ENCODE data around the gene AGMO. TPM values are rescaled to one million over a fixed set of nuclear protein-coding genes. Genes with fewer than 3 reads are reported as not detected.

Gene AGMO
- polyA plus RNA-seq, 1 donor from 2014 or later, result not detected

DNA sequence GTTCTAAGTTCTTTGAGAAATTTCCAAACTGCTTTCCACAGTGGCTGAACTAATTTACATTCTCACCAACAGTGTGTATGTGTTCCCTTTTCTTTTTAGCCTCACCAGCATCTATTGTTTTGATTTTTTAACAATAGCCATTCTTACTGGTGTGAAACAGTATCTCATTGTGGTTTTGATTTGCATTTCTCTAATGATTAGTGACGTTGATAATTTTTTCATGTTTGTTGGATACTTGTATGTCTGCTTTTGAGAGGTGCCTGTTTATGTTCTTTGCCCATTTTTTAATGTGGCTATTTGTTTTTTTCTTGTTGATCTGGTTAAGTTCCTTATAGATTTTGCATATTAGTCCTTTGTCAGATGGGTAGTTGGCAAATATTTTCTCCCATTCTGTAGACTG is 191.4 kb downstream of the AGMO start:
- H3K9ac ChIP-seq (ENCODE audit: low read length), result no peak overlapping the region
- no peak overlapping the region for H3K27ac ChIP-seq (ENCODE audit: low read length)
- H3K27me3 ChIP-seq (ENCODE audit: insufficient read depth, low read depth, low read length), result no peaks in the 10 kb centered on the region
- H3K9me2 ChIP-seq (ENCODE audit: insufficient read depth, low read length), result no peaks in the 10 kb centered on the region
- H4K20me1 ChIP-seq (ENCODE audit: insufficient read depth), result no peaks in the 10 kb centered on the region
- no peaks in the 10 kb centered on the region for H3F3A ChIP-seq (ENCODE audit: insufficient read depth, low read length, poor library complexity, severe bottlenecking)
- no peaks in the 10 kb centered on the region for H3K9me3 ChIP-seq (ENCODE audit: low read length)
- no peak overlapping the region for H3K4me3 ChIP-seq (ENCODE audit: low read length)
- no peak for TF ChIP-seq EZH2 (IDR thresholded peaks at IDR 0.05; ENCODE audit: borderline replicate concordance, insufficient read depth, low read length, poor library complexity, severe bottlenecking)
- TF ChIP-seq MXI1 (conservative IDR thresholded peaks at IDR 0.05; ENCODE audit: poor library complexity, severe bottlenecking), result no peak
- TF ChIP-seq SMC3 (conservative IDR thresholded peaks at IDR 0.05; ENCODE audit: poor library complexity), result no peak
- no peak for TF ChIP-seq EP300 (conservative IDR thresholded peaks at IDR 0.05; ENCODE audit: poor library complexity, severe bottlenecking)
- TF ChIP-seq, protein P1, sequence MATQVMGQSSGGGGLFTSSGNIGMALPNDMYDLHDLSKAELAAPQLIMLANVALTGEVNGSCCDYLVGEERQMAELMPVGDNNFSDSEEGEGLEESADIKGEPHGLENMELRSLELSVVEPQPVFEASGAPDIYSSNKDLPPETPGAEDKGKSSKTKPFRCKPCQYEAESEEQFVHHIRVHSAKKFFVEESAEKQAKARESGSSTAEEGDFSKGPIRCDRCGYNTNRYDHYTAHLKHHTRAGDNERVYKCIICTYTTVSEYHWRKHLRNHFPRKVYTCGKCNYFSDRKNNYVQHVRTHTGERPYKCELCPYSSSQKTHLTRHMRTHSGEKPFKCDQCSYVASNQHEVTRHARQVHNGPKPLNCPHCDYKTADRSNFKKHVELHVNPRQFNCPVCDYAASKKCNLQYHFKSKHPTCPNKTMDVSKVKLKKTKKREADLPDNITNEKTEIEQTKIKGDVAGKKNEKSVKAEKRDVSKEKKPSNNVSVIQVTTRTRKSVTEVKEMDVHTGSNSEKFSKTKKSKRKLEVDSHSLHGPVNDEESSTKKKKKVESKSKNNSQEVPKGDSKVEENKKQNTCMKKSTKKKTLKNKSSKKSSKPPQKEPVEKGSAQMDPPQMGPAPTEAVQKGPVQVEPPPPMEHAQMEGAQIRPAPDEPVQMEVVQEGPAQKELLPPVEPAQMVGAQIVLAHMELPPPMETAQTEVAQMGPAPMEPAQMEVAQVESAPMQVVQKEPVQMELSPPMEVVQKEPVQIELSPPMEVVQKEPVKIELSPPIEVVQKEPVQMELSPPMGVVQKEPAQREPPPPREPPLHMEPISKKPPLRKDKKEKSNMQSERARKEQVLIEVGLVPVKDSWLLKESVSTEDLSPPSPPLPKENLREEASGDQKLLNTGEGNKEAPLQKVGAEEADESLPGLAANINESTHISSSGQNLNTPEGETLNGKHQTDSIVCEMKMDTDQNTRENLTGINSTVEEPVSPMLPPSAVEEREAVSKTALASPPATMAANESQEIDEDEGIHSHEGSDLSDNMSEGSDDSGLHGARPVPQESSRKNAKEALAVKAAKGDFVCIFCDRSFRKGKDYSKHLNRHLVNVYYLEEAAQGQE (IDR thresholded peaks at IDR 0.05; ENCODE audit: borderline replicate concordance), result no peak
- TF ChIP-seq TAF1 (IDR thresholded peaks at IDR 0.05; ENCODE audit: low read depth), result no peak
- TF ChIP-seq, protein P2, sequence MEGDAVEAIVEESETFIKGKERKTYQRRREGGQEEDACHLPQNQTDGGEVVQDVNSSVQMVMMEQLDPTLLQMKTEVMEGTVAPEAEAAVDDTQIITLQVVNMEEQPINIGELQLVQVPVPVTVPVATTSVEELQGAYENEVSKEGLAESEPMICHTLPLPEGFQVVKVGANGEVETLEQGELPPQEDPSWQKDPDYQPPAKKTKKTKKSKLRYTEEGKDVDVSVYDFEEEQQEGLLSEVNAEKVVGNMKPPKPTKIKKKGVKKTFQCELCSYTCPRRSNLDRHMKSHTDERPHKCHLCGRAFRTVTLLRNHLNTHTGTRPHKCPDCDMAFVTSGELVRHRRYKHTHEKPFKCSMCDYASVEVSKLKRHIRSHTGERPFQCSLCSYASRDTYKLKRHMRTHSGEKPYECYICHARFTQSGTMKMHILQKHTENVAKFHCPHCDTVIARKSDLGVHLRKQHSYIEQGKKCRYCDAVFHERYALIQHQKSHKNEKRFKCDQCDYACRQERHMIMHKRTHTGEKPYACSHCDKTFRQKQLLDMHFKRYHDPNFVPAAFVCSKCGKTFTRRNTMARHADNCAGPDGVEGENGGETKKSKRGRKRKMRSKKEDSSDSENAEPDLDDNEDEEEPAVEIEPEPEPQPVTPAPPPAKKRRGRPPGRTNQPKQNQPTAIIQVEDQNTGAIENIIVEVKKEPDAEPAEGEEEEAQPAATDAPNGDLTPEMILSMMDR (IDR thresholded peaks at IDR 0.05; ENCODE audit: poor library complexity, severe bottlenecking), result no peak
- no peaks in the 10 kb centered on the region for H3K79me2 ChIP-seq (replicated peaks; ENCODE audit: insufficient read depth, low read length)
- H2AFZ ChIP-seq (ENCODE audit: low read depth, low read length), result no peak overlapping the region
- H3K36me3 ChIP-seq (ENCODE audit: insufficient read depth, low read length), result no peaks in the 10 kb centered on the region
- no peak overlapping the region for H3K4me2 ChIP-seq (ENCODE audit: low read length)

DNA sequence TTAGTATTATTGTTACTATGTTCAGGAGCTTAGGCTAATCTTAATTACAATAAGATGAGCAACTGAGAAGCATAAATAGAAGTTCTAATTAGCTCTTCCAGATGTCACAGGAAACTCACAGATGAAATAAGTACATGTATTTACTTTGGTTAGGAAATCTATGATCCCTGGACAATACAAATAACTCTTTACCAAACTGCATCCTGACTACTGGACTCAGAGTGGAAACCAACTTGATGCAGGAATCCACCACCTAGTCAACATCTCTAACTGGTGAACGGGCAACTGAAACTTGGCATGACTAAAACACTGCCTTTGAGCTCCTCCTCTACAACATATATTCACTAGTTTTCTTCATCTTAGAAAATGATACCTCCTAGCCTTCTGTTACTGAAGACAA is 193.2 kb downstream of the AGMO start:
- no peak overlapping the region for H3K9ac ChIP-seq (ENCODE audit: low read length)
- H3K79me2 ChIP-seq (replicated peaks; ENCODE audit: insufficient read depth, low read length), result no peaks in the 10 kb centered on the region
- no peak overlapping the region for H2AFZ ChIP-seq (ENCODE audit: low read depth, low read length)
- H4K20me1 ChIP-seq (ENCODE audit: insufficient read depth), result no peaks in the 10 kb centered on the region
- H3K9me3 ChIP-seq (ENCODE audit: low read length), result no peaks in the 10 kb centered on the region
- H3K4me3 ChIP-seq (ENCODE audit: low read length), result no peak overlapping the region
- H3K36me3 ChIP-seq (ENCODE audit: insufficient read depth, low read length), result no peaks in the 10 kb centered on the region
- no peaks in the 10 kb centered on the region for H3K27me3 ChIP-seq (ENCODE audit: insufficient read depth, low read depth, low read length)
- no peak overlapping the region for H3K27ac ChIP-seq (ENCODE audit: low read length)
- no peak overlapping the region for H3K4me2 ChIP-seq (ENCODE audit: low read length)
- no peak for TF ChIP-seq EZH2 (IDR thresholded peaks at IDR 0.05; ENCODE audit: borderline replicate concordance, insufficient read depth, low read length, poor library complexity, severe bottlenecking)
- no peak for TF ChIP-seq EP300 (conservative IDR thresholded peaks at IDR 0.05; ENCODE audit: poor library complexity, severe bottlenecking)
- no peak for TF ChIP-seq TAF1 (IDR thresholded peaks at IDR 0.05; ENCODE audit: low read depth)
- TF ChIP-seq POLR2AphosphoS5 (IDR thresholded peaks at IDR 0.05), result no peak
- TF ChIP-seq, protein P2 (IDR thresholded peaks at IDR 0.05; ENCODE audit: poor library complexity, severe bottlenecking), result no peak
- TF ChIP-seq SMC3 (conservative IDR thresholded peaks at IDR 0.05; ENCODE audit: poor library complexity), result no peak
- TF ChIP-seq MXI1 (conservative IDR thresholded peaks at IDR 0.05; ENCODE audit: poor library complexity, severe bottlenecking), result no peak
- no peak for TF ChIP-seq RAD21 (conservative IDR thresholded peaks at IDR 0.05)
- TF ChIP-seq, protein P1 (IDR thresholded peaks at IDR 0.05; ENCODE audit: borderline replicate concordance), result no peak
- no peaks in the 10 kb centered on the region for H3K9me2 ChIP-seq (ENCODE audit: insufficient read depth, low read length)
- H3F3A ChIP-seq (ENCODE audit: insufficient read depth, low read length, poor library complexity, severe bottlenecking), result no peaks in the 10 kb centered on the region

Data from neural cell (in vitro differentiated cells).